ENCODE results near the gene LAMA4. TPM values are rescaled to one million over a fixed set of nuclear protein-coding genes. Genes with fewer than 3 reads are reported as not detected.

LAMA4 gene
- total and polyA plus RNA-seq, 3 donors from 2014 or later: 37.6 to 61.0 (median 49.2) TPM

DNA sequence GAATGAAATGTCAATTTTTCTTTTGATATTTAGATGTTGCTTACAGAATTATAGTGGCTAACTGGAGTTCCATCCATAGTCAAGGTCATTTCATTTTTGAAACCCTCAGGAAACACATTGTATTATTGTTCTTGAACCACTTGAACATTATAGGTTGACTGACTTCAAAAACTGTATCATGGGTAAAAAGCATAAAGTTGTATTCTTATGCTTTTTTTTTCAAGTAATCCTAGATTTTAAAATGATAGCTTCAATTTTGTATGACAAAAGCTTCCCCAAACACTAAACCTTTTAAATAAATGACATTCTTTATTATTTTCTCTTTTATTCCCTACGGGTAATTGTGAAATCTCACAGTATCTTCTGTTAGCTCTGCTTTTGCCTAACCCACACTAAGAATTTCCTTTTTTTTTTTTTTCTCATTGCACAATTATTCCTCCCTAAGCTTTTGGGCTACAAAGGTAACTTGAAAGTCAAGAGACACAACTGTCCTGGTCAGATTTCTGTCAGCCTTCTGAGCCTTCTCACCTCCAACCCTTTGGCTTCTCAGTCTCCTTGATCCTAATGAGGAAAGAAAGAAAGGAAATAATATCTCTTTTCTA lies 36.9 kb upstream of the LAMA4 start:
- no peak overlapping the region for H3K4me3 ChIP-seq
- no peak for DNase-seq
- intact Hi-C loops (cut with DNase I; ENCODE audit: low total_unique reads): loop anchor here (10.0 kb wide), 1 partner anchor 106 kb away; no protein-coding TSS in a partner anchor
- no peaks in the 10 kb centered on the region for H3K36me3 ChIP-seq (ENCODE audit: low read depth, missing control alignments)
- H3K27me3 ChIP-seq: no peaks in the 10 kb centered on the region
- H3K27ac ChIP-seq: no peak overlapping the region
- WGBS, 2 donors: 87% methylated on average over 1 of the region's 1 CpG
- H3K9me3 ChIP-seq: no peaks in the 10 kb centered on the region
- peaks cover 11% of the 10 kb centered on the region for H3K4me1 ChIP-seq
- TF ChIP-seq POLR2A (IDR thresholded peaks at IDR 0.05): no peak
- TF ChIP-seq, protein P1, sequence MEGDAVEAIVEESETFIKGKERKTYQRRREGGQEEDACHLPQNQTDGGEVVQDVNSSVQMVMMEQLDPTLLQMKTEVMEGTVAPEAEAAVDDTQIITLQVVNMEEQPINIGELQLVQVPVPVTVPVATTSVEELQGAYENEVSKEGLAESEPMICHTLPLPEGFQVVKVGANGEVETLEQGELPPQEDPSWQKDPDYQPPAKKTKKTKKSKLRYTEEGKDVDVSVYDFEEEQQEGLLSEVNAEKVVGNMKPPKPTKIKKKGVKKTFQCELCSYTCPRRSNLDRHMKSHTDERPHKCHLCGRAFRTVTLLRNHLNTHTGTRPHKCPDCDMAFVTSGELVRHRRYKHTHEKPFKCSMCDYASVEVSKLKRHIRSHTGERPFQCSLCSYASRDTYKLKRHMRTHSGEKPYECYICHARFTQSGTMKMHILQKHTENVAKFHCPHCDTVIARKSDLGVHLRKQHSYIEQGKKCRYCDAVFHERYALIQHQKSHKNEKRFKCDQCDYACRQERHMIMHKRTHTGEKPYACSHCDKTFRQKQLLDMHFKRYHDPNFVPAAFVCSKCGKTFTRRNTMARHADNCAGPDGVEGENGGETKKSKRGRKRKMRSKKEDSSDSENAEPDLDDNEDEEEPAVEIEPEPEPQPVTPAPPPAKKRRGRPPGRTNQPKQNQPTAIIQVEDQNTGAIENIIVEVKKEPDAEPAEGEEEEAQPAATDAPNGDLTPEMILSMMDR (IDR thresholded peaks at IDR 0.05): no peak

DNA sequence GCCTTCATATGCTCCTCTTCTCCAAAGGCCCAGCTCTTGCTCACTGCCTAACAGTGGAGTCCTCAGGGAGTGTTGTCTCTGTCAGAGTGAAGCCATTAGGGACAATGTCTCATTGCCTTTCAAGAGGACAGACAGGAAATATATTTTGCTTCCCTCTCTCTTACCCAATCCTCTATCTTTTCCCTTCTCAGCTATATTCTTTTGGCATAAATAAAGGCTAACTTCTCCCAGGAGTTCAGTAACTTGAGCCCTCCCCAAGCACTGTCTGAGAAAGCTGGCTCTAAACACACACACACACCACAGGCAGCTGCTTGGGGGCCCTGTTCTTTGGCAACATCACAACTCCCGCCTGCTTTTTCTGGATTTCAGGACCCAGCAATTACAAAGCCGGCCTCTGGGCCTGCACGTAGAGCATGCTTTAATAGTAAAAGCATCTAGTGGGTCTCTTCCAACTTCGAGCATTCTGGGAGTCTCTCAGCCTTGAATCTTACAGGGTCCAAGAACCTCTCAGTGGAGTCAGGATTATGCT lies 34.7 kb upstream of the LAMA4 start:
- H3K27me3 ChIP-seq: no peaks in the 10 kb centered on the region
- WGBS, 2 donors: 37 to 53% methylated on average over 4 of the region's 4 CpGs
- H3K4me1 ChIP-seq: peaks cover 11% of the 10 kb centered on the region
- peak; percentile 77 for DNase-seq
- no peak overlapping the region for H3K4me3 ChIP-seq
- H3K27ac ChIP-seq: no peak overlapping the region
- TF ChIP-seq POLR2A (IDR thresholded peaks at IDR 0.05): no peak
- intact Hi-C loops (cut with DNase I; ENCODE audit: low total_unique reads): no loop called here
- H3K36me3 ChIP-seq (ENCODE audit: low read depth, missing control alignments): no peaks in the 10 kb centered on the region
- no peaks in the 10 kb centered on the region for H3K9me3 ChIP-seq

DNA sequence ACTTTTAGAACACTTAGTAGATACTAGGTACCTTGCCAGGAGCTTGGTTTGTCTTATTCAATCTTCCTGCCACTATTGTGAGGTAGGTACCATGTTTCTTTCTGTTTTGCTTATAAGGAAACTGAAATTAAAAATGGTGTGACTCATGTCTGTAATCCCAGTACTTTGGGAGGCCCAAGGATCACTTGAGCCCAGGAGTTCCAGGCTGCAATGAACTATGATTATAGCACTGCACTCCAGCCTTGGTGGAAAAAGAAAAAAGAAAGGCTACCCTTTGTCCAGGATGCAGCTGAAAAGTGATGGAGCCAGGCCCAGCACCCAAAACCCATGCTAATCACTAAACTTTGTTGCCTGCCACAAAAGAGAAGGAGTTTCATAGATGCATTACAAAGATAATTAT lies 34.1 kb upstream of the LAMA4 start:
- H3K27me3 ChIP-seq: no peaks in the 10 kb centered on the region
- intact Hi-C loops (cut with DNase I; ENCODE audit: low total_unique reads): no loop called here

DNA sequence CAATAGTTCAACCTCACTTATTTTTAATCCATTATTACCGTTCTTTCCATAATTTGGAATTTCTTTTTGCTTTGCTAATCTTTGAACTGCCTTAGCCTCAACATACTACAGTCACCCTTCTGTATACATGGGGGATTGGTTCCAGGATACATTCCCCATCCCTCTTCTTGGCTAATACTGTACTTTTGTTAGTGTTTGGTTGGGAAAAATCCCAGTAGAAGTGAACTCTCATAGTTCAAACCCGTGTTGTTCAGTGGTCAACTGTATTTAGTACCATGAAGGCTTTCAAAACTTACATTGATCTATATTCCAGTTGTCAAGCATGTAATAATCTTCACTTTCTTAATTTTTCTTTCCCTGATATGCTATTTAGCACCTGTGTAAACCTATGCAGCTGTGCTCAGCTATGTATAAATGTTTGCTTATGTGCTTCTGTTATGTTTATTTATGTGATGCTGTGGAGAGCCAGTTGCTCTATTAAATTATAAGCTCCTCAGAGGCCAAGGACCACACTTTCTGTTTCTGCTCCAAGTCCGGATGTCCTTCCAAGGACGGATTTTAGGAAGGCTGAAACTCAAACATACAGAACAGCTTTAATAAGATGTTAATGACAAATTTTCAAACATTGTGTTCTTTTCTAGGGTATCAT lies 33.3 kb upstream of the LAMA4 start:
- H3K9me3 ChIP-seq: no peaks in the 10 kb centered on the region
- no peaks in the 10 kb centered on the region for H3K36me3 ChIP-seq (ENCODE audit: low read depth, missing control alignments)
- peaks cover 11% of the 10 kb centered on the region for H3K4me1 ChIP-seq
- no peak for TF ChIP-seq POLR2A (IDR thresholded peaks at IDR 0.05)
- TF ChIP-seq, protein P1 (IDR thresholded peaks at IDR 0.05): no peak
- intact Hi-C loops (cut with DNase I; ENCODE audit: low total_unique reads): no loop called here
- H3K4me3 ChIP-seq: no peak overlapping the region
- no peak overlapping the region for H3K27ac ChIP-seq
- no peak for DNase-seq
- no peaks in the 10 kb centered on the region for H3K27me3 ChIP-seq
- WGBS, 2 donors: 71 to 77% methylated on average over 4 of the region's 4 CpGs

More for the DNA sequence above, 34.1 kb upstream of the LAMA4 start:
- Histone ChIP-seq H3K27ac (no peak overlapping the region), H3K4me1 (peaks cover 11% of the 10 kb centered on the region), H3K9me3 (no peaks in the 10 kb centered on the region), H3K4me3 (no peak overlapping the region), H3K36me3 (ENCODE audit: low read depth, missing control alignments) (no peaks in the 10 kb centered on the region)
- TF ChIP-seq, protein P1 (IDR thresholded peaks at IDR 0.05): no peak
- TF ChIP-seq POLR2A (IDR thresholded peaks at IDR 0.05): no peak
- DNase-seq: no peak

DNA sequence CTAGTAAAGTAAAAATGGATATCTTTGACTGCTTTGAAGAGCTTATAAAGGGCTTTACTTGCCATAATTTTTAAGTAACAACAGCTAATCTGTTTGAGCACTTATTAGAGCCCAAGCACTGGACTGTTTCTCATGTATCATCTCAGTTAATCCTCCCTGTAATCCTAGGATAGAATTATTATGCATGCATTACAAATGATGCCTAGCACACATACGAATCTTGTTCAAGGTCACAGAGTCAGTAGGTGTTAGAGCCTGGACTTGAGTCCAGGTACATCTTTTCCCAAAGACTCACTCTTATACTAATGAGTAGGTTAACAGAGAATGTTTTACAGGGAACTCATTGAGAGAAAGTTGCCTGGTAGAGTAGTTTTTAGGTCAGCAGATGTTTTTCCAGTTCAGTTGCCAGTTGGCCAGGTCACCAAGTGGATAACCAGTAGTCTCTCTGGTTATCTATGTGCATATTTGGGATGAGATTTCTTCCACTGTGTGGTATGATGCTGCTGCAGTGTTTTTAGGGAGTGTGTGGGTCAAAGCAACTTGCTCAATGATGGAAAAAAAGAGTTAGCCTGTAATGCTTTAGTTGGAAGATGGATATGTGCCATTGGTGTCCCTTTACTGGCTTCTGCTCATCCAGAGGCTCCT lies 32.3 kb upstream of the LAMA4 start:
- DNase-seq: peak; percentile 21
- Histone ChIP-seq H3K4me1 (peaks cover 11% of the 10 kb centered on the region), H3K27ac (no peak overlapping the region), H3K36me3 (ENCODE audit: low read depth, missing control alignments) (no peaks in the 10 kb centered on the region), H3K4me3 (no peak overlapping the region), H3K27me3 (no peaks in the 10 kb centered on the region), H3K9me3 (no peaks in the 10 kb centered on the region)
- WGBS, 2 donors: 50 to 65% methylated on average over 1 of the region's 1 CpG
- intact Hi-C loops (cut with DNase I; ENCODE audit: low total_unique reads): no loop called here
- TF ChIP-seq, protein P1 (IDR thresholded peaks at IDR 0.05): no peak
- no peak for TF ChIP-seq POLR2A (IDR thresholded peaks at IDR 0.05)

All from testis (tissue), 3 donors.